Astrocyte of the cerebellum (primary cell): ENCODE data around the gene RBM7.

ENCODE experiments used
- DNase-seq: peaks from one replicate; pipeline ENCODE4 v3.0.0-alpha.2; 2011; ENCODE audit warnings: low read depth
- H3K4me3 ChIP-seq: 2 replicates; pipeline ENCODE4 v1.5.1; 2011; ENCODE audit warnings: mild to moderate bottlenecking, low read depth, low read length, moderate library complexity
- in situ Hi-C: cut with HindIII; loops from 2 replicates; pipeline ENCODE4 v1.10.0; 2017; ENCODE audit warnings: low sequenced_read_pairs
- TF ChIP-seq, protein P1 (sequence below): IDR thresholded peaks from 2 replicates; pipeline ENCODE4 v1.5.1; 2012; ENCODE audit warnings: low read length, low read depth, moderate library complexity, mild to moderate bottlenecking; ENCODE audit errors: missing control alignments

Gene RBM7

DNA sequence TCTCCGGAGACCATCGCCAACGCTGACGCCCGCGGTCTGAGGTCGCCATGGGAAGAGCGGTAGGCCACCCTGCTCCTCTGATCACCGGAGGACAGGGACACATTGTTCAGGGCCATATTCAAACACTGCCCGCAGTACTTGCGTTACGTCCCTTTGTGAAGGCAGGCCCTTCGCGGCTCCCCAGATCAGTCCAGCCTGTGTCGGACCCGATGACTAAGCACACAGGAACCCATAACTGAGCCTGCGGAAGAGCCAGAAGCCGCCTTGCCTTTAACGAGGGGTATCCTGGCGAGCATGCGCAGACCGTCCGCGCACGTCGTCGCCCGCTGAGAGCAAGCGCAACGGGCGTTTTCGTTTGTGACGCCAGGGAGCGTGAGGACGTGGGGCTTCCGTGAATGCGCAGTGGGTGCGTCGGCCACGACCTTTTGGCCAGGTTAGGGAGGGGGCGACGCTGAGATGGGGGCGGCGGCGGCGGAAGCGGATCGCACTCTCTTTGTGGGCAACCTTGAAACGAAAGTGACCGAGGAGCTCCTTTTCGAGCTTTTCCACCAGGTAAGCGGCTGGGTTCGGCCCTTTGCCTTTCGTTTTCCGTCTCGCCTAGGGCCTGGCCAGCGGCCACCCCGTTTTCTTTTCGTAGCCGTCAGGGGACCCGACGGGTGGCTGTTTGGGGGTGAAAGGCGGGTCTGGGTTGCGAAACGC lies at the start of gene RBM7, which contains the start of gene C11orf71:
Gene RBM7, plus strand, starts transcription at position 451 of the 699 bp plus-strand sequence. Its CDS starts 6 bp downstream, at position 457.
Gene C11orf71, minus strand, starts transcription at position 296 of the 699 bp plus-strand sequence. Its CDS starts 180 bp downstream, at position 116.
- in situ Hi-C loops, result no loop called here
- peak within 1 kb of the TSS; percentile 92 for H3K4me3 ChIP-seq
- TF ChIP-seq, protein P1, sequence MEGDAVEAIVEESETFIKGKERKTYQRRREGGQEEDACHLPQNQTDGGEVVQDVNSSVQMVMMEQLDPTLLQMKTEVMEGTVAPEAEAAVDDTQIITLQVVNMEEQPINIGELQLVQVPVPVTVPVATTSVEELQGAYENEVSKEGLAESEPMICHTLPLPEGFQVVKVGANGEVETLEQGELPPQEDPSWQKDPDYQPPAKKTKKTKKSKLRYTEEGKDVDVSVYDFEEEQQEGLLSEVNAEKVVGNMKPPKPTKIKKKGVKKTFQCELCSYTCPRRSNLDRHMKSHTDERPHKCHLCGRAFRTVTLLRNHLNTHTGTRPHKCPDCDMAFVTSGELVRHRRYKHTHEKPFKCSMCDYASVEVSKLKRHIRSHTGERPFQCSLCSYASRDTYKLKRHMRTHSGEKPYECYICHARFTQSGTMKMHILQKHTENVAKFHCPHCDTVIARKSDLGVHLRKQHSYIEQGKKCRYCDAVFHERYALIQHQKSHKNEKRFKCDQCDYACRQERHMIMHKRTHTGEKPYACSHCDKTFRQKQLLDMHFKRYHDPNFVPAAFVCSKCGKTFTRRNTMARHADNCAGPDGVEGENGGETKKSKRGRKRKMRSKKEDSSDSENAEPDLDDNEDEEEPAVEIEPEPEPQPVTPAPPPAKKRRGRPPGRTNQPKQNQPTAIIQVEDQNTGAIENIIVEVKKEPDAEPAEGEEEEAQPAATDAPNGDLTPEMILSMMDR, result no peak
- peak; percentile 96 for DNase-seq

GRCh38 chr11:114353443-114353842 lies 47.0 kb upstream of the RBM7 start:
- DNase-seq, result no peak
- TF ChIP-seq, protein P1, result no peak
- in situ Hi-C loops, result no loop called here
- H3K4me3 ChIP-seq, result no peak overlapping the region

DNA sequence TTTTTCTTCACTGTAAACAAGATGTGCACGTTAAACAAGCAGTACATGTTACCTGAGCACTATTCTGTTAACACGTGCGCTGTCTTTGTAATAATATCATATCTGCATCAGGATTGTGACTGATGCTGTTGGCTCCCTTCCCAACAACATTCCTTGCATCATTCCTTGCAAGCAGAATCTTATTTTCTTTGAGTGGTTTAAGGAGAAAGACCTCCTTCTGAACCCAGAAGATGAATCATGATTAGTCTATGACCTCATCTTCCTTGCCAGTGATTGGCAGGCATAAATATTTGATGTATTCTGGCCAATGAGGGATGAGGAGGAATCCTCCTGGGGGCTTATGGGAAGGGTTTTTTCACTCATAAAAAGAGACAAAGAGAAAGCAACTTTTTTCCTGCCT lies 46.4 kb upstream of the RBM7 start:
- in situ Hi-C loops, result no loop called here
- peak; percentile 83 for DNase-seq
- TF ChIP-seq, protein P1, result no peak
- no peak overlapping the region for H3K4me3 ChIP-seq

DNA sequence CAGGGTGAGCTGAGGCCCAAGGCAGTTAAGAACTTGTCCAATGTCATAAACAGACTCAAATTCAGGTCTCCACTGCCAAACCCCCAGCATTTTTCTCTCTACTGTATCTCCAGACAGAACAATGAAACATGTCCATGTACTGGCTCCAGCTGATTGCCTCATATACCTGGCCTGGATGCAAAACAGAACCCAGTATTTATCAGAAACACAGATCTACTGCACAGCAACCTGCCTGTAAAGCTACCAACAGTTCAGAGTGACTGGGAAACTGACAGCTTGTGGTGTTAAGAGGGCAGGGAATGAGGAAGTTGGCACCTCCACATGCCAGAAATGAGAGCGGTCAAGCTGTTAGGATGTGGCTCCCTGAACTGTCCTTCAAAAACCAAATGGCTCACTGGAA lies 41.8 kb upstream of the RBM7 start:
- TF ChIP-seq, protein P1, result no peak
- no peak for DNase-seq
- in situ Hi-C loops, result no loop called here
- H3K4me3 ChIP-seq, result no peak overlapping the region

GRCh38 chr11:114359342-114359741 lies 41.1 kb upstream of the RBM7 start:
- TF ChIP-seq, protein P1, result no peak

GRCh38 chr11:114362326-114362725 lies 38.1 kb upstream of the RBM7 start:
- TF ChIP-seq, protein P1, result no peak
- DNase-seq, result no peak
- in situ Hi-C loops, result no loop called here
- no peak overlapping the region for H3K4me3 ChIP-seq

More at GRCh38 chr11:114359342-114359741, 41.1 kb upstream of the RBM7 start:
- in situ Hi-C loops, result no loop called here
- no peak for DNase-seq
- H3K4me3 ChIP-seq, result no peak overlapping the region
